ENCODE results near the gene ZNF669. TPM values are rescaled to one million over a fixed set of nuclear protein-coding genes. Genes with fewer than 3 reads are reported as not detected.
"Not testable (repeated sequence)": the region's sequence is repeated elsewhere in the genome, so short reads cannot be mapped to it uniquely, and the experiment has no call there.

The ZNF669 gene
- total and polyA plus RNA-seq, 9 donors: 5.0 to 11.5 (median 7.3) TPM

- Histone ChIP-seq H3K4me1 (ENCODE audit: insufficient read depth) (no peaks in the 10 kb centered on the region), H3K4me3 (no peak overlapping the region), H3K27ac (no peak overlapping the region), H3K9me3 (peaks cover 0 to 4% of the 10 kb centered on the region in 2 donors), H3K36me3 (no peaks in the 10 kb centered on the region), H3K27me3 (no peaks in the 10 kb centered on the region)
- DNase-seq: no peak
- intact Hi-C loops (cut with DNase I): no loop called here
- 97 to 99% (median 98%) methylated on average over 10 of the region's 10 CpGs for WGBS, 3 donors
- TF ChIP-seq EP300 (IDR thresholded peaks at IDR 0.05): no peak
- TF ChIP-seq POLR2A (IDR thresholded peaks at IDR 0.05): no peak
- no peak for TF ChIP-seq CTCF (IDR thresholded peaks at IDR 0.05)
Observed at GRCh38 chr1:247131236-247131635, 27.1 kb upstream of the ZNF669 start.

GRCh38 chr1:247127519-247128282 lies 23.5 kb upstream of the ZNF669 start:
- H3K4me1 ChIP-seq (ENCODE audit: insufficient read depth); H3K4me3 ChIP-seq; H3K36me3 ChIP-seq; H3K27me3 ChIP-seq; DNase-seq; H3K27ac ChIP-seq; H3K9me3 ChIP-seq: not testable (repeated sequence)
- 23 to 38% (median 31%) methylated on average over 13 of the region's 18 CpGs for WGBS, 3 donors
- intact Hi-C loops (cut with DNase I): loop anchor here in 1 of 4 donors (5.0 kb wide), 1 partner anchor 40 kb away; no protein-coding TSS in a partner anchor

- intact Hi-C loops (cut with DNase I): loop anchor here in 1 of 4 donors (5.0 kb wide), 1 partner anchor 41 kb away; no protein-coding TSS in a partner anchor
- WGBS, 3 donors: no CpG with 5 or more reads among the region's 46 CpGs
- H3K9me3 ChIP-seq: not testable (repeated sequence)
Observed at GRCh38 chr1:247126601-247127000, 22.4 kb upstream of the ZNF669 start.

GRCh38 chr1:247126166-247126565 lies 22.0 kb upstream of the ZNF669 start:
- not testable (repeated sequence) for H3K27ac ChIP-seq; H3K36me3 ChIP-seq; DNase-seq; H3K4me3 ChIP-seq; H3K4me1 ChIP-seq (ENCODE audit: insufficient read depth); H3K27me3 ChIP-seq; H3K9me3 ChIP-seq
- no CpG with 5 or more reads among the region's 25 CpGs for WGBS, 3 donors
- intact Hi-C loops (cut with DNase I): loop anchor here in 1 of 4 donors (5.0 kb wide), 1 partner anchor 41 kb away; no protein-coding TSS in a partner anchor

More at GRCh38 chr1:247126601-247127000, 22.4 kb upstream of the ZNF669 start:
- not testable (repeated sequence) for H3K4me1 ChIP-seq (ENCODE audit: insufficient read depth); H3K27ac ChIP-seq; H3K4me3 ChIP-seq; H3K36me3 ChIP-seq; DNase-seq; H3K27me3 ChIP-seq

- Histone ChIP-seq H3K36me3 (no peaks in the 10 kb centered on the region), H3K4me3 (no peak overlapping the region), H3K4me1 (ENCODE audit: insufficient read depth) (no peaks in the 10 kb centered on the region), H3K9me3 (no peaks in the 10 kb centered on the region), H3K27ac (no peak overlapping the region), H3K27me3 (no peaks in the 10 kb centered on the region)
- WGBS, 3 donors: 67 to 71% (median 68%) methylated on average over 6 of the region's 6 CpGs
- TF ChIP-seq POLR2A (IDR thresholded peaks at IDR 0.05): no peak
- TF ChIP-seq CTCF (IDR thresholded peaks at IDR 0.05): no peak
- TF ChIP-seq EP300 (IDR thresholded peaks at IDR 0.05): no peak
- intact Hi-C loops (cut with DNase I): no loop called here
- DNase-seq: no peak
Observed at GRCh38 chr1:247121382-247121781, 17.2 kb upstream of the ZNF669 start.

GRCh38 chr1:247120408-247120668 lies 16.2 kb upstream of the ZNF669 start:
- H3K36me3 ChIP-seq; H3K27me3 ChIP-seq; H3K9me3 ChIP-seq; intact Hi-C loops (cut with DNase I); DNase-seq; H3K27ac ChIP-seq; H3K4me1 ChIP-seq (ENCODE audit: insufficient read depth); H3K4me3 ChIP-seq: not testable (repeated sequence)
- 85 to 94% (median 93%) methylated on average over 4 of the region's 4 CpGs for WGBS, 3 donors
